Panc1 (cell line): ENCODE measurements around the gene SNTB2. TPM values are rescaled to one million over a fixed set of nuclear protein-coding genes. Genes with fewer than 3 reads are reported as not detected.

ENCODE experiments used
- ATAC-seq: fragments of 200-7000 bp; cut with Tn5 transposase; 2 replicates; pipeline ENCODE4 v1.9.1; 2020; ENCODE audit warnings: mild to moderate bottlenecking, moderate library complexity
- BruUV-seq: library from RNA; stranded (reverse); fragments of 400-500 nt; replicated peaks from 2 replicates; lab custom pipeline; 2021; lab: Mats Ljungman, UMichigan
- CTCF ChIA-PET: fragments of 300-600 bp; sonication (Branson Sonifier 250); formaldehyde crosslinking; loops from one replicate; lab custom pipeline; 2022; ENCODE audit warnings: antibody characterized with exemption; lab: Charles Lee
- POLR2A ChIA-PET: fragments of 300-600 bp; sonication (Branson Sonifier 250); formaldehyde crosslinking; loops from one replicate; lab custom pipeline; 2022; ENCODE audit warnings: antibody characterized with exemption; lab: Charles Lee
- DNase-seq: peaks from one replicate; pipeline ENCODE4 v3.0.0-alpha.2; 2010; ENCODE audit warnings: low read depth, low spot score
- H3K27ac ChIP-seq: 2 replicates; pipeline ENCODE4 v1.5.1; 2011; ENCODE audit warnings: mild to moderate bottlenecking, low read length, inconsistent platforms
- H3K27me3 ChIP-seq: fragments of 200-500 bp; sonication (Bioruptor generic); 2 replicates; pipeline ENCODE4 v1.6.0; 2014; ENCODE audit warnings: low read length, inconsistent platforms; ENCODE audit not compliant: control insufficient read depth, insufficient read depth
- H3K36me3 ChIP-seq: fragments of 200-500 bp; sonication (Bioruptor generic); 2 replicates; pipeline ENCODE4 v1.5.1; 2014; ENCODE audit warnings: inconsistent platforms, mild to moderate bottlenecking, low read length, moderate library complexity; ENCODE audit not compliant: control insufficient read depth, insufficient read depth
- H3K4me1 ChIP-seq: 2 replicates; pipeline ENCODE4 v1.5.1; 2011; ENCODE audit warnings: inconsistent platforms, mild to moderate bottlenecking, low read length, moderate library complexity; ENCODE audit not compliant: control insufficient read depth, insufficient read depth
- H3K4me3 ChIP-seq, 2 experiments: 2 replicates each; pipeline ENCODE4 v1.5.1; 2011 to 2012; ENCODE audit warnings: low read depth in 2 of 2, low read length in 2 of 2, mild to moderate bottlenecking in 2 of 2, inconsistent platforms in 1 of 2, moderate library complexity in 1 of 2
- H3K9me3 ChIP-seq: fragments of 200-500 bp; sonication (Bioruptor generic); 2 replicates; pipeline ENCODE4 v1.5.1; 2014; ENCODE audit warnings: low read depth, mild to moderate bottlenecking, inconsistent platforms, low read length, moderate library complexity; ENCODE audit not compliant: control insufficient read depth, insufficient read depth
- POLR2AphosphoS5 ChIP-seq: IDR thresholded peaks from 2 replicates; pipeline ENCODE4 v1.6.1; 2012; ENCODE audit warnings: mild to moderate bottlenecking, low read depth, low read length, moderate library complexity
- SIN3A ChIP-seq: IDR thresholded peaks from 2 replicates; pipeline ENCODE4 v1.6.1; 2012; ENCODE audit warnings: low read depth, mild to moderate bottlenecking, low read length, moderate library complexity, borderline replicate concordance; ENCODE audit not compliant: insufficient read depth
- TCF7L2 ChIP-seq: IDR thresholded peaks from 2 replicates; pipeline ENCODE4 v1.6.1; 2011; ENCODE audit warnings: mild to moderate bottlenecking, low read depth, low read length, inconsistent platforms
- in situ Hi-C: cut with HindIII; loops from 2 replicates; pipeline ENCODE4 v1.10.0; 2016; ENCODE audit warnings: low sequenced_read_pairs, low pct_unique_long_range_greater_than_20kb
- intact Hi-C: fragments of 100-400 bp; cut with micrococcal nuclease; formaldehyde crosslinking; loops from one replicate; pipeline ENCODE4 v1.10.0; 2022; ENCODE audit not compliant: unreplicated experiment
- total RNA-seq: library from RNA; stranded (reverse); gene quantifications from one replicate; pipeline ENCODE4 v1.2.1, GENCODE V29; 2021; ENCODE audit not compliant: unreplicated experiment
- TF ChIP-seq, protein P1 (sequence below), 2 experiments: IDR thresholded peaks; 2 replicates each; pipeline ENCODE4 v1.6.1; 2011 to 2012; ENCODE audit warnings: low read depth in 2 of 2, control low read depth in 1 of 2, low read length in 1 of 2, mild to moderate bottlenecking in 1 of 2, moderate library complexity in 1 of 2; ENCODE audit not compliant: insufficient read depth in 1 of 2
- TF ChIP-seq, protein P2 (sequence below): fragments of 450-650 bp; IDR thresholded peaks from 2 replicates; pipeline ENCODE4 v1.5.1; 2017; ENCODE audit warnings: mild to moderate bottlenecking

SNTB2 gene
- total RNA-seq, 1 experiment from 2014 or later, result 40.8 TPM

DNA sequence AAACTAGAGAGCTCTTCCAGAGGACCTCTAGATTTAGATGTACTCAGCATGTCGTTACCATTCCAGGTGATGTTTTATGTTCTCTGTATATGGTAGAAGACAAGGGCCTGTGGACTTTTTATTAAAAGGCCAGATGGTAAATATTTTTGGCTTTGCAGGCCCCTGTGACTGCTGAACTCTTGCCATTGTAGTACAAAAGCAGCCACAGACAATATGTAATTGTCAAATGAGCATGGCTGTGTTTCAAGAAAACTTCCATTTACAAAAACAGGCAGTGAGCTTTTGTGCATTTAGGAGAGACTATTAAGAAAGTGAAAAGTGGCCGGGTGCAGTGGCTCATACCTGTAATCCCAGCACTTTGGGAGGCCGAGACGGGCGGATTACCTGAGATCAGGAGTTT, 157.2 kb downstream of the SNTB2 start:
- intact Hi-C loops (no loop called here), in situ Hi-C loops (no loop called here)
- no TSS peak for BruUV-seq
- Histone ChIP-seq H3K36me3 (peaks cover 16% of the 10 kb centered on the region), H3K27me3 (no peaks in the 10 kb centered on the region), H3K4me3 (no peak overlapping the region), H3K27ac (no peak overlapping the region), H3K9me3 (no peaks in the 10 kb centered on the region), H3K4me1 (peaks cover 13% of the 10 kb centered on the region; the same call in 1 of the 2 replicates)
- POLR2A ChIA-PET, result no interaction called here
- CTCF ChIA-PET, result no interaction called here
- DNase-seq (no peak), ATAC-seq (no peak)
- TF ChIP-seq POLR2AphosphoS5 (no peak), SIN3A (no peak), TCF7L2 (no peak)
- TF ChIP-seq, protein P1, sequence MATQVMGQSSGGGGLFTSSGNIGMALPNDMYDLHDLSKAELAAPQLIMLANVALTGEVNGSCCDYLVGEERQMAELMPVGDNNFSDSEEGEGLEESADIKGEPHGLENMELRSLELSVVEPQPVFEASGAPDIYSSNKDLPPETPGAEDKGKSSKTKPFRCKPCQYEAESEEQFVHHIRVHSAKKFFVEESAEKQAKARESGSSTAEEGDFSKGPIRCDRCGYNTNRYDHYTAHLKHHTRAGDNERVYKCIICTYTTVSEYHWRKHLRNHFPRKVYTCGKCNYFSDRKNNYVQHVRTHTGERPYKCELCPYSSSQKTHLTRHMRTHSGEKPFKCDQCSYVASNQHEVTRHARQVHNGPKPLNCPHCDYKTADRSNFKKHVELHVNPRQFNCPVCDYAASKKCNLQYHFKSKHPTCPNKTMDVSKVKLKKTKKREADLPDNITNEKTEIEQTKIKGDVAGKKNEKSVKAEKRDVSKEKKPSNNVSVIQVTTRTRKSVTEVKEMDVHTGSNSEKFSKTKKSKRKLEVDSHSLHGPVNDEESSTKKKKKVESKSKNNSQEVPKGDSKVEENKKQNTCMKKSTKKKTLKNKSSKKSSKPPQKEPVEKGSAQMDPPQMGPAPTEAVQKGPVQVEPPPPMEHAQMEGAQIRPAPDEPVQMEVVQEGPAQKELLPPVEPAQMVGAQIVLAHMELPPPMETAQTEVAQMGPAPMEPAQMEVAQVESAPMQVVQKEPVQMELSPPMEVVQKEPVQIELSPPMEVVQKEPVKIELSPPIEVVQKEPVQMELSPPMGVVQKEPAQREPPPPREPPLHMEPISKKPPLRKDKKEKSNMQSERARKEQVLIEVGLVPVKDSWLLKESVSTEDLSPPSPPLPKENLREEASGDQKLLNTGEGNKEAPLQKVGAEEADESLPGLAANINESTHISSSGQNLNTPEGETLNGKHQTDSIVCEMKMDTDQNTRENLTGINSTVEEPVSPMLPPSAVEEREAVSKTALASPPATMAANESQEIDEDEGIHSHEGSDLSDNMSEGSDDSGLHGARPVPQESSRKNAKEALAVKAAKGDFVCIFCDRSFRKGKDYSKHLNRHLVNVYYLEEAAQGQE (IDR thresholded peaks at IDR 0.05; ENCODE audit: insufficient read depth in 1 of 2, low read depth in 2 of 2, low read length in 1 of 2), result no peak
- TF ChIP-seq, protein P2, sequence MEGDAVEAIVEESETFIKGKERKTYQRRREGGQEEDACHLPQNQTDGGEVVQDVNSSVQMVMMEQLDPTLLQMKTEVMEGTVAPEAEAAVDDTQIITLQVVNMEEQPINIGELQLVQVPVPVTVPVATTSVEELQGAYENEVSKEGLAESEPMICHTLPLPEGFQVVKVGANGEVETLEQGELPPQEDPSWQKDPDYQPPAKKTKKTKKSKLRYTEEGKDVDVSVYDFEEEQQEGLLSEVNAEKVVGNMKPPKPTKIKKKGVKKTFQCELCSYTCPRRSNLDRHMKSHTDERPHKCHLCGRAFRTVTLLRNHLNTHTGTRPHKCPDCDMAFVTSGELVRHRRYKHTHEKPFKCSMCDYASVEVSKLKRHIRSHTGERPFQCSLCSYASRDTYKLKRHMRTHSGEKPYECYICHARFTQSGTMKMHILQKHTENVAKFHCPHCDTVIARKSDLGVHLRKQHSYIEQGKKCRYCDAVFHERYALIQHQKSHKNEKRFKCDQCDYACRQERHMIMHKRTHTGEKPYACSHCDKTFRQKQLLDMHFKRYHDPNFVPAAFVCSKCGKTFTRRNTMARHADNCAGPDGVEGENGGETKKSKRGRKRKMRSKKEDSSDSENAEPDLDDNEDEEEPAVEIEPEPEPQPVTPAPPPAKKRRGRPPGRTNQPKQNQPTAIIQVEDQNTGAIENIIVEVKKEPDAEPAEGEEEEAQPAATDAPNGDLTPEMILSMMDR, result no peak

DNA sequence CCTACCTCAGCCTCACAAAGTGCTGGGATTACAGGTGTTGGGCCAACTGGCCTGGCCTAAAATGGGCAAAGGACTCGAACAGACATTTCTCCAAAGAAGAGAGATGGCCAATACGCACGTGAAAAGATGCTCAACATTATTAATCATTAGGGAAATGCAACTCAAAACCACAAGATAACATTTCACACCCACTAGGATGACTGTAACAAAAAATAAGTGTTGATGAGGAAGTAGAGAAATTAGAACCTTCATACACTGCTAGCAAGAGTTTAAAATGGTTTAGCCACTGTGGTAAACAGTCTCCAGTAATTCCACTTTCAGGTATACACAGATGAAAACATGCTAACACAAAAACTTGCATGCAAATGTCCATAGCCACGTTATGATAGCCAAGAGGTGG, 159.0 kb downstream of the SNTB2 start:
- BruUV-seq, result no TSS peak
- in situ Hi-C loops, result no loop called here
- CTCF ChIA-PET, result no interaction called here

More for the DNA sequence above, 159.0 kb downstream of the SNTB2 start:
- Histone ChIP-seq H3K27ac (no peak overlapping the region), H3K27me3 (no peaks in the 10 kb centered on the region), H3K4me3 (no peak overlapping the region), H3K4me1 (peaks cover 10% of the 10 kb centered on the region; the same call in 1 of the 2 replicates), H3K36me3 (peaks cover 8% of the 10 kb centered on the region), H3K9me3 (no peaks in the 10 kb centered on the region)
- DNase-seq (no peak), ATAC-seq (no peak)
- TF ChIP-seq SIN3A (no peak), TCF7L2 (no peak), POLR2AphosphoS5 (no peak)
- TF ChIP-seq, protein P1 (IDR thresholded peaks at IDR 0.05; ENCODE audit: insufficient read depth in 1 of 2, low read depth in 2 of 2, low read length in 1 of 2), result no peak
- TF ChIP-seq, protein P2, result no peak
- POLR2A ChIA-PET, result no interaction called here
- intact Hi-C loops, result no loop called here
